Endothelial cell of umbilical vein (primary cell): ENCODE measurements around the gene ZNF195.
"Not testable (repeated sequence)": the region's sequence is repeated elsewhere in the genome, so short reads cannot be mapped to it uniquely, and the experiment has no call there.

Experiments used
- EZH2 ChIP-seq: IDR thresholded peaks from 2 replicates; pipeline ENCODE4 v1.6.1; 2012; ENCODE audit warnings: borderline replicate concordance, low read depth, mild to moderate bottlenecking, moderate library complexity, low read length, inconsistent platforms; ENCODE audit not compliant: severe bottlenecking
- FOS ChIP-seq: IDR thresholded peaks from 2 replicates; pipeline ENCODE4 v1.6.1; 2011; ENCODE audit warnings: mild to moderate bottlenecking, low read length, moderate library complexity, borderline replicate concordance; ENCODE audit not compliant: insufficient read depth
- GATA2 ChIP-seq: IDR thresholded peaks from 2 replicates; pipeline ENCODE4 v1.7.0; 2011; ENCODE audit warnings: low read depth, mild to moderate bottlenecking, moderate library complexity, mixed read lengths, low read length; ENCODE audit not compliant: insufficient read length, insufficient read depth
- POLR2A ChIP-seq: IDR thresholded peaks from 2 replicates; pipeline ENCODE4 v1.6.1; 2012; ENCODE audit warnings: low read depth, mild to moderate bottlenecking, control low read depth, low read length
- POLR2AphosphoS5 ChIP-seq: IDR thresholded peaks from 2 replicates; pipeline ENCODE4 v1.6.1; 2012; ENCODE audit warnings: low read depth, mild to moderate bottlenecking, control low read depth, low read length, moderate library complexity; ENCODE audit not compliant: insufficient read depth
- TF ChIP-seq, protein P1 (sequence below), 2 donors: IDR thresholded peaks; 1 replicate in 1 of 2; 2 replicates in 1 of 2; pipeline ENCODE4 v1.5.1; 2011; ENCODE audit warnings: low read length in 2 of 2, mild to moderate bottlenecking in 2 of 2, moderate library complexity in 2 of 2, control low read depth in 1 of 2, inconsistent platforms in 1 of 2, low read depth in 1 of 2; ENCODE audit not compliant: insufficient read depth in 1 of 2; ENCODE audit errors: extremely low read depth in 1 of 2

DNA sequence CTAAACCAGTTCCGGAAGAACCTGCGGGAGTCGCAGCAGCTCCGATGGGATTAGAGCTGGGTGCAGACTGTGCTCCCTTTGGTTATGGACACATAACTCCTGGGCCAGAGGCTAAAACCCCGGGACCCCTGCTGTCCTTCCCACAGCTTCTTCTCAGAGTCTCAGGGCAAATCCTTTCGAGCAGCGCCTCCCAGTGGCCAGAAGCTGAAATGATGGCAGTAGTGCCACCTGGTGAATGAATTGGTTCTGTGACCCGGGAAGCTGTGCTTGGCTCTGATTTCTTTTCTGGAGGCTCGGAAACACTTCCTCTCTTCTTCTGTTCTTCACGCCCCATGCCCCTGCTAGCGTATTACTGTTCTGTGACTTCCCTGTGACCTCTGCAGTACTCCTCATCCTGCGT lies 29.8 kb upstream of the ZNF195 start:
- TF ChIP-seq POLR2AphosphoS5, POLR2A, FOS, EZH2, GATA2: not testable (repeated sequence)
- TF ChIP-seq, protein P1, sequence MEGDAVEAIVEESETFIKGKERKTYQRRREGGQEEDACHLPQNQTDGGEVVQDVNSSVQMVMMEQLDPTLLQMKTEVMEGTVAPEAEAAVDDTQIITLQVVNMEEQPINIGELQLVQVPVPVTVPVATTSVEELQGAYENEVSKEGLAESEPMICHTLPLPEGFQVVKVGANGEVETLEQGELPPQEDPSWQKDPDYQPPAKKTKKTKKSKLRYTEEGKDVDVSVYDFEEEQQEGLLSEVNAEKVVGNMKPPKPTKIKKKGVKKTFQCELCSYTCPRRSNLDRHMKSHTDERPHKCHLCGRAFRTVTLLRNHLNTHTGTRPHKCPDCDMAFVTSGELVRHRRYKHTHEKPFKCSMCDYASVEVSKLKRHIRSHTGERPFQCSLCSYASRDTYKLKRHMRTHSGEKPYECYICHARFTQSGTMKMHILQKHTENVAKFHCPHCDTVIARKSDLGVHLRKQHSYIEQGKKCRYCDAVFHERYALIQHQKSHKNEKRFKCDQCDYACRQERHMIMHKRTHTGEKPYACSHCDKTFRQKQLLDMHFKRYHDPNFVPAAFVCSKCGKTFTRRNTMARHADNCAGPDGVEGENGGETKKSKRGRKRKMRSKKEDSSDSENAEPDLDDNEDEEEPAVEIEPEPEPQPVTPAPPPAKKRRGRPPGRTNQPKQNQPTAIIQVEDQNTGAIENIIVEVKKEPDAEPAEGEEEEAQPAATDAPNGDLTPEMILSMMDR (IDR thresholded peaks at IDR 0.05; ENCODE audit: extremely low read depth in 1 of 2, insufficient read depth in 1 of 2, low read depth in 1 of 2, low read length in 2 of 2) = peak; percentile 50 to 77
